Suprapubic skin (tissue), 3 donors: ENCODE measurements around the gene CPB2.

Experiments
- EP300 ChIP-seq: sonication (generic); formaldehyde crosslinking; IDR thresholded peaks from one replicate; pipeline ENCODE4 v1.6.1; 2017; ENCODE audit warnings: antibody characterized with exemption
- POLR2A ChIP-seq, 2 donors: fragments of 450-650 bp; IDR thresholded peaks; one replicate each; pipeline ENCODE4 v1.6.1; 2017; ENCODE audit warnings: antibody characterized with exemption in 2 of 2, mild to moderate bottlenecking in 2 of 2, moderate library complexity in 2 of 2
- TF ChIP-seq, protein P1 (sequence below), 2 donors: fragments of 200-600 bp in 1 of 2; fragments of 450-650 bp in 1 of 2; sonication (generic) in 1 of 2; IDR thresholded peaks; one replicate each; pipeline ENCODE4 v1.5.1; 2016 to 2019; ENCODE audit warnings: antibody characterized with exemption in 2 of 2, mild to moderate bottlenecking in 1 of 2, moderate library complexity in 1 of 2

DNA sequence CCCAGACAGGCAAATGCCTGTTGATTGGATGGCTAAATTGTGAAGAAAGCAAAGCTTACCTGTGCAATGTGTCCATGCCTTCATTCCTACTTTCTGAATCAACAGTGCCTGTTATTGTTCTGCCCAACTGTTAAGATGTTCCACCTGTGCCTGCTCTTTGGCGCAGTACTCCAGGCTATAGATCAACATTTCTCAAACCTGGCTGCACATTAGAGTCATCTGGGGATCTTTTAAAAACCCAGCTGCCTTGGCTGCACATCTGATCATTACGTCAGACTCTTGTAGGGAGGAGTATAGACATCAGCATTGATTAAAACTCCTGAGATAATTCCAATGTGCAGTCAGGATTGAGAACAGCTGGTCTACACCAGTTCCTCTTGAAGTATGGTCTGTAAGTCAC, 16.2 kb upstream of the CPB2 start:
- TF ChIP-seq, protein P1, sequence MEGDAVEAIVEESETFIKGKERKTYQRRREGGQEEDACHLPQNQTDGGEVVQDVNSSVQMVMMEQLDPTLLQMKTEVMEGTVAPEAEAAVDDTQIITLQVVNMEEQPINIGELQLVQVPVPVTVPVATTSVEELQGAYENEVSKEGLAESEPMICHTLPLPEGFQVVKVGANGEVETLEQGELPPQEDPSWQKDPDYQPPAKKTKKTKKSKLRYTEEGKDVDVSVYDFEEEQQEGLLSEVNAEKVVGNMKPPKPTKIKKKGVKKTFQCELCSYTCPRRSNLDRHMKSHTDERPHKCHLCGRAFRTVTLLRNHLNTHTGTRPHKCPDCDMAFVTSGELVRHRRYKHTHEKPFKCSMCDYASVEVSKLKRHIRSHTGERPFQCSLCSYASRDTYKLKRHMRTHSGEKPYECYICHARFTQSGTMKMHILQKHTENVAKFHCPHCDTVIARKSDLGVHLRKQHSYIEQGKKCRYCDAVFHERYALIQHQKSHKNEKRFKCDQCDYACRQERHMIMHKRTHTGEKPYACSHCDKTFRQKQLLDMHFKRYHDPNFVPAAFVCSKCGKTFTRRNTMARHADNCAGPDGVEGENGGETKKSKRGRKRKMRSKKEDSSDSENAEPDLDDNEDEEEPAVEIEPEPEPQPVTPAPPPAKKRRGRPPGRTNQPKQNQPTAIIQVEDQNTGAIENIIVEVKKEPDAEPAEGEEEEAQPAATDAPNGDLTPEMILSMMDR (IDR thresholded peaks at IDR 0.05): no peak
- TF ChIP-seq POLR2A (IDR thresholded peaks at IDR 0.05): no peak
- no peak for TF ChIP-seq EP300
